ENCODE results near the gene GRM4.

DNA sequence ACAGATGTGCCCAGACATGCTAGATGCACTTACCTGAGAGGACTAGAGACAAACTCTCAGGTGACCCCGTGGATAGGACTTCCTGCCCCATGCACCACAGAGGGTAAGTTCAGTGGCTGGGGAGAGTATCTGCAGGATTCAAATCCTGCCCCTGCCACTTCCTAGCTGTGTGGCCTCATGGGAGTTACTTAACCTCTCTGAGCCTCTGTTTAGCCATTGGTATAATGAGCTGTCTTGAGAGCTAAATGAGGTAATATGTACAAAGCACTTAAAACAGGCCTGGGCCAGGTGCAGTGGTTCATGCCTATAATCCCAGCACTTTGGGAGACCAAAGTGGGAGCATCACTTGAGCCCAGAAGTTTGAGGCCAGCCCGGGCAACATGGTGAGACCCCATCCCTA, 59.3 kb downstream of the GRM4 start:
- no peak for TF ChIP-seq GATA2 (CRISPR knock-in tag; IDR thresholded peaks at IDR 0.05)
- TF ChIP-seq, protein P1, sequence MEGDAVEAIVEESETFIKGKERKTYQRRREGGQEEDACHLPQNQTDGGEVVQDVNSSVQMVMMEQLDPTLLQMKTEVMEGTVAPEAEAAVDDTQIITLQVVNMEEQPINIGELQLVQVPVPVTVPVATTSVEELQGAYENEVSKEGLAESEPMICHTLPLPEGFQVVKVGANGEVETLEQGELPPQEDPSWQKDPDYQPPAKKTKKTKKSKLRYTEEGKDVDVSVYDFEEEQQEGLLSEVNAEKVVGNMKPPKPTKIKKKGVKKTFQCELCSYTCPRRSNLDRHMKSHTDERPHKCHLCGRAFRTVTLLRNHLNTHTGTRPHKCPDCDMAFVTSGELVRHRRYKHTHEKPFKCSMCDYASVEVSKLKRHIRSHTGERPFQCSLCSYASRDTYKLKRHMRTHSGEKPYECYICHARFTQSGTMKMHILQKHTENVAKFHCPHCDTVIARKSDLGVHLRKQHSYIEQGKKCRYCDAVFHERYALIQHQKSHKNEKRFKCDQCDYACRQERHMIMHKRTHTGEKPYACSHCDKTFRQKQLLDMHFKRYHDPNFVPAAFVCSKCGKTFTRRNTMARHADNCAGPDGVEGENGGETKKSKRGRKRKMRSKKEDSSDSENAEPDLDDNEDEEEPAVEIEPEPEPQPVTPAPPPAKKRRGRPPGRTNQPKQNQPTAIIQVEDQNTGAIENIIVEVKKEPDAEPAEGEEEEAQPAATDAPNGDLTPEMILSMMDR (IDR thresholded peaks at IDR 0.05), result no peak
- TF ChIP-seq TEAD4 (IDR thresholded peaks at IDR 0.05; ENCODE audit: borderline replicate concordance, insufficient read depth), result no peak
- TF ChIP-seq TAF1 (IDR thresholded peaks at IDR 0.05; ENCODE audit: borderline replicate concordance, low read depth, low read length), result no peak
- TF ChIP-seq EP300 (IDR thresholded peaks at IDR 0.05; ENCODE audit: borderline replicate concordance in 1 of 2, low read depth in 1 of 2, low read length in 1 of 2), result no peak
- TF ChIP-seq, protein P2, sequence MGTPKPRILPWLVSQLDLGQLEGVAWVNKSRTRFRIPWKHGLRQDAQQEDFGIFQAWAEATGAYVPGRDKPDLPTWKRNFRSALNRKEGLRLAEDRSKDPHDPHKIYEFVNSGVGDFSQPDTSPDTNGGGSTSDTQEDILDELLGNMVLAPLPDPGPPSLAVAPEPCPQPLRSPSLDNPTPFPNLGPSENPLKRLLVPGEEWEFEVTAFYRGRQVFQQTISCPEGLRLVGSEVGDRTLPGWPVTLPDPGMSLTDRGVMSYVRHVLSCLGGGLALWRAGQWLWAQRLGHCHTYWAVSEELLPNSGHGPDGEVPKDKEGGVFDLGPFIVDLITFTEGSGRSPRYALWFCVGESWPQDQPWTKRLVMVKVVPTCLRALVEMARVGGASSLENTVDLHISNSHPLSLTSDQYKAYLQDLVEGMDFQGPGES (IDR thresholded peaks at IDR 0.05; ENCODE audit: low read depth, low read length), result no peak
- no peak for TF ChIP-seq NFIC (IDR thresholded peaks at IDR 0.05; ENCODE audit: borderline replicate concordance)
- TF ChIP-seq, protein P3, sequence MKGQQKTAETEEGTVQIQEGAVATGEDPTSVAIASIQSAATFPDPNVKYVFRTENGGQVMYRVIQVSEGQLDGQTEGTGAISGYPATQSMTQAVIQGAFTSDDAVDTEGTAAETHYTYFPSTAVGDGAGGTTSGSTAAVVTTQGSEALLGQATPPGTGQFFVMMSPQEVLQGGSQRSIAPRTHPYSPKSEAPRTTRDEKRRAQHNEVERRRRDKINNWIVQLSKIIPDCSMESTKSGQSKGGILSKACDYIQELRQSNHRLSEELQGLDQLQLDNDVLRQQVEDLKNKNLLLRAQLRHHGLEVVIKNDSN (IDR thresholded peaks at IDR 0.05; ENCODE audit: borderline replicate concordance, low read depth), result no peak
- TF ChIP-seq MXI1 (IDR thresholded peaks at IDR 0.05; ENCODE audit: low read depth, low read length), result no peak

All from SK-N-SH (cell line).